WTC11 (cell line): ENCODE measurements around the gene SCGB1A1. TPM values are rescaled to one million over a fixed set of nuclear protein-coding genes. Genes with fewer than 3 reads are reported as not detected.
A peak's percentile ranks its signal among the peaks of the same experiment; 100 is the strongest.
"Not testable (repeated sequence)": the region's sequence is repeated elsewhere in the genome, so short reads cannot be mapped to it uniquely, and the experiment has no call there.

Source experiments
- ATAC-seq: fragments of 200-7000 bp; cut with Tn5 transposase; 2 replicates; pipeline ENCODE4 v1.10.0; 2021; ENCODE audit warnings: mild to moderate bottlenecking, moderate library complexity
- CTCF ChIA-PET: fragments of 300-600 bp; sonication (Branson Sonifier 250); formaldehyde crosslinking; loops from one replicate; lab custom pipeline; 2021; ENCODE audit warnings: antibody characterized with exemption; lab: Charles Lee
- POLR2A ChIA-PET: fragments of 350-600 bp; sonication (Branson Sonifier 250); formaldehyde crosslinking; loops from one replicate; lab custom pipeline; 2021; ENCODE audit warnings: antibody characterized with exemption; lab: Charles Lee
- DNase-seq: peaks from one replicate; pipeline ENCODE4 v3.0.0; 2021; ENCODE audit warnings: low spot score
- H3K27ac Mint-ChIP-seq: 2 replicates; pipeline ENCODE4 v1.8.0; 2021; ENCODE audit warnings: mixed read lengths
- H3K27me3 Mint-ChIP-seq: 2 replicates; pipeline ENCODE4 v1.8.0; 2021; ENCODE audit warnings: low read depth, mild to moderate bottlenecking, moderate library complexity, mixed read lengths
- H3K36me3 Mint-ChIP-seq: 2 replicates; pipeline ENCODE4 v1.8.0; 2021; ENCODE audit warnings: mixed read lengths
- H3K4me1 Mint-ChIP-seq: 2 replicates; pipeline ENCODE4 v1.8.0; 2022; ENCODE audit warnings: mixed read lengths
- H3K4me3 Mint-ChIP-seq: 2 replicates; pipeline ENCODE4 v1.8.0; 2021; ENCODE audit warnings: mild to moderate bottlenecking, moderate library complexity, mixed read lengths
- H3K9me3 Mint-ChIP-seq: 2 replicates; pipeline ENCODE4 v1.8.0; 2021; ENCODE audit warnings: mixed read lengths
- ATF1 ChIP-seq: sonication (generic); formaldehyde crosslinking; IDR thresholded peaks from 2 replicates; pipeline ENCODE4 v1.8.1; 2023; ENCODE audit warnings: mild to moderate bottlenecking, moderate library complexity, missing genetic modification reagents
- ATF3 ChIP-seq: sonication (generic); formaldehyde crosslinking; conservative IDR thresholded peaks from 2 replicates; pipeline ENCODE4 v1.8.1; 2022; ENCODE audit warnings: mild to moderate bottlenecking, missing genetic modification reagents
- ATF6 ChIP-seq: sonication (generic); formaldehyde crosslinking; IDR thresholded peaks from 2 replicates; pipeline ENCODE4 v1.8.1; 2023; ENCODE audit warnings: mild to moderate bottlenecking, missing genetic modification reagents
- CDX4 ChIP-seq: fragments of 250-450 bp; sonication (Bioruptor Pico); IDR thresholded peaks from 2 replicates; pipeline ENCODE4 v1.9.0; 2021; ENCODE audit warnings: moderate library complexity, mild to moderate bottlenecking, inconsistent platforms, borderline replicate concordance
- CREM ChIP-seq: sonication (generic); formaldehyde crosslinking; IDR thresholded peaks from 2 replicates; pipeline ENCODE4 v1.8.1; 2022; ENCODE audit warnings: mild to moderate bottlenecking, missing genetic modification reagents, moderate library complexity
- ELF4 ChIP-seq: sonication (generic); formaldehyde crosslinking; IDR thresholded peaks from 2 replicates; pipeline ENCODE4 v1.8.1; 2022; ENCODE audit warnings: low read depth, mild to moderate bottlenecking, moderate library complexity, missing genetic modification reagents
- GRHL2 ChIP-seq: fragments of 250-450 bp; sonication (Bioruptor Pico); IDR thresholded peaks from 2 replicates; pipeline ENCODE4 v1.8.0; 2022; ENCODE audit warnings: mild to moderate bottlenecking, moderate library complexity; ENCODE audit not compliant: insufficient replicate concordance, severe bottlenecking
- HMGA2 ChIP-seq: fragments of 250-450 bp; sonication (Bioruptor Pico); IDR thresholded peaks from 2 replicates; pipeline ENCODE4 v1.4.0; 2021; ENCODE audit warnings: mild to moderate bottlenecking, moderate library complexity
- IRF1 ChIP-seq: sonication (generic); formaldehyde crosslinking; IDR thresholded peaks from 2 replicates; pipeline ENCODE4 v1.8.0; 2023; ENCODE audit warnings: missing genetic modification reagents
- MAX ChIP-seq: sonication (generic); formaldehyde crosslinking; IDR thresholded peaks from 2 replicates; pipeline ENCODE4 v1.8.0; 2022; ENCODE audit warnings: mild to moderate bottlenecking, missing genetic modification reagents
- NFATC4 ChIP-seq: fragments of 250-450 bp; sonication (Bioruptor Pico); IDR thresholded peaks from 2 replicates; pipeline ENCODE4 v1.9.0; 2021; ENCODE audit warnings: mild to moderate bottlenecking
- NR2C2 ChIP-seq: sonication (generic); formaldehyde crosslinking; IDR thresholded peaks from 2 replicates; pipeline ENCODE4 v1.8.0; 2022; ENCODE audit warnings: mild to moderate bottlenecking, missing genetic modification reagents
- RORB ChIP-seq: fragments of 250-450 bp; sonication (Bioruptor Pico); IDR thresholded peaks from 2 replicates; pipeline ENCODE4 v1.9.0; 2021; ENCODE audit warnings: mild to moderate bottlenecking
- STAT6 ChIP-seq: sonication (generic); formaldehyde crosslinking; conservative IDR thresholded peaks from 2 replicates; pipeline ENCODE4 v1.8.1; 2023; ENCODE audit warnings: mild to moderate bottlenecking, low read depth, missing genetic modification reagents, moderate library complexity
- USF2 ChIP-seq: sonication (generic); formaldehyde crosslinking; IDR thresholded peaks from 2 replicates; pipeline ENCODE4 v1.8.1; 2023; ENCODE audit warnings: mild to moderate bottlenecking, missing genetic modification reagents, moderate library complexity
- ZNF317 ChIP-seq: sonication (generic); formaldehyde crosslinking; IDR thresholded peaks from 2 replicates; pipeline ENCODE4 v1.8.1; 2023; ENCODE audit warnings: low read depth, mild to moderate bottlenecking, moderate library complexity, missing genetic modification reagents, borderline replicate concordance
- ZNF416 ChIP-seq: fragments of 250-450 bp; sonication (Bioruptor Pico); IDR thresholded peaks from 2 replicates; pipeline ENCODE4 v1.9.0; 2021; ENCODE audit warnings: mild to moderate bottlenecking, inconsistent platforms
- ZNF532 ChIP-seq: fragments of 250-450 bp; sonication (Bioruptor Pico); IDR thresholded peaks from 2 replicates; pipeline ENCODE4 v1.9.0; 2021; ENCODE audit warnings: mild to moderate bottlenecking, borderline replicate concordance
- ZNF671 ChIP-seq: fragments of 250-450 bp; sonication (Bioruptor Pico); IDR thresholded peaks from 2 replicates; pipeline ENCODE4 v1.8.0; 2021; ENCODE audit warnings: mild to moderate bottlenecking
- total RNA-seq: library from RNA; stranded (reverse); gene quantifications from 3 replicates; pipeline ENCODE4 v1.2.3, GENCODE V29; 2021

SCGB1A1 gene
- total RNA-seq, 1 experiment from 2014 or later = 1.2 TPM

GRCh38 chr11:62449912-62450311 is 31.1 kb downstream of the SCGB1A1 start:
- H3K4me1 Mint-ChIP-seq, H3K27me3 Mint-ChIP-seq, H3K9me3 Mint-ChIP-seq, H3K4me3 Mint-ChIP-seq, ATAC-seq, H3K36me3 Mint-ChIP-seq, DNase-seq: not testable (repeated sequence)
- CTCF ChIA-PET = interaction anchor here (1.4 to 11.9 kb wide), 4 partner anchors 25 to 111 kb away, joined by 4 to 85 read pairs (median 20); no protein-coding TSS in a partner anchor
- peak; percentile 97 for TF ChIP-seq HMGA2
- POLR2A ChIA-PET = interaction anchor here (1.1 kb wide), 1 partner anchor 103 kb away, joined by 3 read pairs; no protein-coding TSS in a partner anchor
- H3K27ac Mint-ChIP-seq = peak overlapping the region; percentile 6; the same call in 1 of the 2 replicates

GRCh38 chr11:62450543-62451240 is 31.9 kb downstream of the SCGB1A1 start:
- no peak for TF ChIP-seq ATF1 (CRISPR knock-in tag)
- TF ChIP-seq NFATC4 = no peak
- TF ChIP-seq USF2 (CRISPR knock-in tag) = no peak
- no peak for TF ChIP-seq GRHL2
- no peak for TF ChIP-seq ZNF671
- no peak for TF ChIP-seq ELF4 (CRISPR knock-in tag)
- TF ChIP-seq ZNF317 (CRISPR knock-in tag) = no peak
- no peak for TF ChIP-seq CDX4 (CRISPR knock-in tag)
- TF ChIP-seq IRF1 (CRISPR knock-in tag) = no peak
- no peak for TF ChIP-seq ZNF532 (CRISPR knock-in tag)
- TF ChIP-seq CREM (CRISPR knock-in tag) = no peak
- no peak for TF ChIP-seq MAX (CRISPR knock-in tag)
- TF ChIP-seq STAT6 (CRISPR knock-in tag) = no peak
- no peak for TF ChIP-seq ATF3
- TF ChIP-seq RORB = no peak
- TF ChIP-seq ZNF416 = no peak
- TF ChIP-seq NR2C2 (CRISPR knock-in tag) = no peak
- no peak for TF ChIP-seq ATF6 (CRISPR knock-in tag)
- H3K27ac Mint-ChIP-seq = no peak overlapping the region; the same call in 1 of the 2 replicates
- H3K9me3 Mint-ChIP-seq = peaks cover under 1% of the 10 kb centered on the region; the same call in 1 of the 2 replicates
- ATAC-seq (no peak), DNase-seq (no peak)
- ChIA-PET CTCF (interaction anchor here (0.7 to 11.9 kb wide), 4 partner anchors 26 to 663 kb away, joined by 3 to 85 read pairs (median 18); no protein-coding TSS in a partner anchor), POLR2A (interaction anchor here (1.1 kb wide), 1 partner anchor 102 kb away, joined by 3 read pairs; no protein-coding TSS in a partner anchor)
- no peaks in the 10 kb centered on the region for H3K36me3 Mint-ChIP-seq
- no peaks in the 10 kb centered on the region for H3K27me3 Mint-ChIP-seq
- H3K4me3 Mint-ChIP-seq = no peak overlapping the region
- peaks cover 4% of the 10 kb centered on the region for H3K4me1 Mint-ChIP-seq
